GM12872 (cell line): ENCODE results near the gene RIPPLY3.

Experiments
- CTCF ChIP-seq: IDR thresholded peaks from 3 replicates; pipeline ENCODE4 v1.5.1; 2011; ENCODE audit warnings: low read depth, mild to moderate bottlenecking, low read length, moderate library complexity; ENCODE audit not compliant: insufficient read depth

The RIPPLY3 gene

GRCh38 chr21:37017951-37018679 lies 11.6 kb downstream of the RIPPLY3 start:
- no peak for TF ChIP-seq CTCF

- TF ChIP-seq CTCF: no peak
Observed at GRCh38 chr21:37026499-37026898, 20.0 kb downstream of the RIPPLY3 start.

GRCh38 chr21:37028570-37028969 lies 22.1 kb downstream of the RIPPLY3 start:
- TF ChIP-seq CTCF: no peak

GRCh38 chr21:37030864-37031263 lies 24.4 kb downstream of the RIPPLY3 start:
- no peak for TF ChIP-seq CTCF

- no peak for TF ChIP-seq CTCF
Observed at GRCh38 chr21:37032293-37032692, 25.8 kb downstream of the RIPPLY3 start.

- no peak for TF ChIP-seq CTCF
Observed at GRCh38 chr21:37032877-37033471, 26.5 kb downstream of the RIPPLY3 start.

GRCh38 chr21:37036177-37036576 lies 29.7 kb downstream of the RIPPLY3 start:
- no peak for TF ChIP-seq CTCF
